ENCODE data around the gene VPS33B.
"Not testable (repeated sequence)": the region's sequence is repeated elsewhere in the genome, so short reads cannot be mapped to it uniquely, and the experiment has no call there.

The VPS33B gene

GRCh38 chr15:91031796-91032195, 9.4 kb upstream of the VPS33B start:
- DNase-seq (ENCODE audit: low read depth), result no peak

- no peak for DNase-seq (ENCODE audit: low read depth)
Observed at GRCh38 chr15:91027677-91028076, 5.3 kb upstream of the VPS33B start.

- DNase-seq (ENCODE audit: low read depth), result no peak
Observed at GRCh38 chr15:91023720-91024119, 1.3 kb upstream of the VPS33B start.

GRCh38 chr15:91022832-91023129, 387 bp upstream of the VPS33B start:
- no peak for DNase-seq (ENCODE audit: low read depth)

- no peak for DNase-seq (ENCODE audit: low read depth)
Observed at GRCh38 chr15:91021516-91022074, 799 bp downstream of the VPS33B start.

GRCh38 chr15:91018158-91018557, 4.2 kb downstream of the VPS33B start:
- DNase-seq (ENCODE audit: low read depth), result no peak

- DNase-seq (ENCODE audit: low read depth), result no peak
Observed at GRCh38 chr15:91017716-91018115, 4.7 kb downstream of the VPS33B start.

GRCh38 chr15:91013701-91014100, 8.7 kb downstream of the VPS33B start:
- not testable (repeated sequence) for DNase-seq (ENCODE audit: low read depth)

- DNase-seq (ENCODE audit: low read depth), result no peak
Observed at GRCh38 chr15:91007266-91007665, 15.1 kb downstream of the VPS33B start.

- no peak for DNase-seq (ENCODE audit: low read depth)
Observed at GRCh38 chr15:91001209-91001608, 21.2 kb downstream of the VPS33B start.

GRCh38 chr15:90998737-90999136, 23.7 kb downstream of the VPS33B start:
- no peak for DNase-seq (ENCODE audit: low read depth)

- peak; percentile 97 for DNase-seq (ENCODE audit: low read depth)
Observed at GRCh38 chr15:90994417-90995311, 27.7 kb downstream of the VPS33B start, which contains the start of gene PRC1. TSS of gene PRC1 (minus strand) at chr15:90994535. CDS start at chr15:90994417, 118 bp downstream.

GRCh38 chr15:90994059-90994416, 28.4 kb downstream of the VPS33B start:
- no peak for DNase-seq (ENCODE audit: low read depth)

- no peak for DNase-seq (ENCODE audit: low read depth)
Observed at GRCh38 chr15:90991587-90992285, 30.7 kb downstream of the VPS33B start.

GRCh38 chr15:90990446-90990845, 31.9 kb downstream of the VPS33B start:
- DNase-seq (ENCODE audit: low read depth), result no peak

GRCh38 chr15:90989040-90989768, 33.2 kb downstream of the VPS33B start:
- DNase-seq (ENCODE audit: low read depth), result no peak

- no peak for DNase-seq (ENCODE audit: low read depth)
Observed at GRCh38 chr15:90988296-90988695, 34.1 kb downstream of the VPS33B start.

- no peak for DNase-seq (ENCODE audit: low read depth)
Observed at GRCh38 chr15:90987561-90988141, 34.7 kb downstream of the VPS33B start.

GRCh38 chr15:90986790-90987507, 35.4 kb downstream of the VPS33B start:
- DNase-seq (ENCODE audit: low read depth), result no peak

GRCh38 chr15:90982135-90982534, 40.3 kb downstream of the VPS33B start:
- no peak for DNase-seq (ENCODE audit: low read depth)

- no peak for DNase-seq (ENCODE audit: low read depth)
Observed at GRCh38 chr15:90981681-90982080, 40.7 kb downstream of the VPS33B start.

Data from T-helper 22 cell (primary cell).